ENCODE data around the gene ATP2B3. TPM values are rescaled to one million over a fixed set of nuclear protein-coding genes. Genes with fewer than 3 reads are reported as not detected.

The ATP2B3 gene
- total RNA-seq, 1 experiment from 2014 or later, result 0.35 TPM

DNA sequence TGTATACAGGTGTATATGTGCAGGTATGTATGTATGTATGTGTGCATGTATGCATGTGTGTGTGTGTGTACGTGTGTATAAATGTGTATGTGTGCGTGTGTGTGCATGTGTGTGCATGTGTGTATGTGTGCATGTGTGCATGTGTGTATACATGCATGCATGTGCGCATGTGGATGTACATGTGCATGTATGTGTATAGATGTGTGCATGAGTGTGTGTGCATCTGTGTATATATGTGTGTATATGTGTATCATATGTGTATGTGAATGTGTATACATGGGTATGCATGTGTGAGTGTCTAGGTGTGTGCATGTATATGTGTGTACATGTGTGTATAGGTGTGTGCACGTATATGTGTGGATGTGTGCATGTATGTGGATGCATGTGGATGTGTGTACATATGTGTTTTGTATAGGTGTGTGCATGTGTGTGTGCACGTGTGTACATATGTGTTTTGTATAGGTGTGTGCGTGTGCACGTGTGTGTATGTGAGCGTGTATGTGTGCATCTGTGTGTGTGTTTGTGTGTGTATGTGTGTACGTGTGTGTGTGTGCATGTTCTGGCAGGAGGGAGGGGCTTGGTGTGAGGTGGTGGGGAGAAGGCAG, 16.7 kb upstream of the ATP2B3 start:
- Mint-ChIP-seq H3K4me3 (no peak overlapping the region; a peak in 2 of 5 replicates), H3K4me1 (no peaks in the 10 kb centered on the region), H3K27ac (no peak overlapping the region; a peak in 1 of 7 replicates), H3K27me3 (ENCODE audit: low read depth) (peaks cover 2% of the 10 kb centered on the region), H3K36me3 (ENCODE audit: insufficient read depth in 1 of 3, low read depth in 3 of 3) (peaks cover 6 to 8% (median 8%) of the 10 kb centered on the region in 3 experiments; a peak in 5 of 7 replicates), H3K9me3 (peaks cover 43 to 52% of the 10 kb centered on the region in 2 experiments)
- Histone ChIP-seq H3K4me1 (ENCODE audit: insufficient read depth, low read length) (no peaks in the 10 kb centered on the region), H4K8ac (replicated peaks; ENCODE audit: insufficient read length, low read depth, low read length) (no peak overlapping the region), H2BK12ac (ENCODE audit: insufficient read length, low read depth, low read length) (no peak overlapping the region), H2BK15ac (ENCODE audit: low read depth, low read length) (no peak overlapping the region), H2AK5ac (ENCODE audit: insufficient read length, low read length) (no peak overlapping the region), H3K9me3 (ENCODE audit: control insufficient read depth, low read depth, low read length) (peaks cover 25% of the 10 kb centered on the region), H4K91ac (ENCODE audit: insufficient read length, low read depth, low read length) (no peak overlapping the region), H3K79me1 (ENCODE audit: insufficient read depth, low read depth, low read length, poor library complexity, severe bottlenecking) (no peaks in the 10 kb centered on the region), H3K4ac (ENCODE audit: low read depth, low read length) (no peak overlapping the region), H2AFZ (ENCODE audit: low read length) (no peak overlapping the region), H3K14ac (ENCODE audit: insufficient read depth, low read length) (no peak overlapping the region), H4K5ac (ENCODE audit: insufficient read length, low read depth, low read length) (no peak overlapping the region), H3K79me2 (ENCODE audit: insufficient read depth, low read length) (no peaks in the 10 kb centered on the region), H4K20me1 (ENCODE audit: control insufficient read depth, insufficient read depth, insufficient read length) (no peaks in the 10 kb centered on the region), H2BK5ac (ENCODE audit: insufficient read length, low read length) (no peak overlapping the region), H3K23me2 (ENCODE audit: insufficient read length, low read depth, low read length, poor library complexity, severe bottlenecking) (no peaks in the 10 kb centered on the region), H3K18ac (ENCODE audit: insufficient read length, low read depth, low read length) (no peak overlapping the region), H2BK120ac (ENCODE audit: low read depth, low read length, poor library complexity, severe bottlenecking) (no peak overlapping the region), H3K56ac (ENCODE audit: insufficient read length, low read depth, low read length) (no peak overlapping the region), H3T11ph (ENCODE audit: low read length) (no peak overlapping the region), H3K4me2 (ENCODE audit: insufficient read depth, insufficient read length, low read length) (no peak overlapping the region), H3K27ac (ENCODE audit: insufficient read length, low read depth, low read length) (no peak overlapping the region), H3K23ac (ENCODE audit: insufficient read length, low read depth, low read length) (no peak overlapping the region), H3K27me3 (ENCODE audit: insufficient read depth, low read length) (no peaks in the 10 kb centered on the region), H2BK20ac (ENCODE audit: low read depth, low read length, poor library complexity, severe bottlenecking) (no peak overlapping the region), H3K9ac (ENCODE audit: extremely low read depth, insufficient read length, low read length) (no peak overlapping the region)
- no peak for TF ChIP-seq CTCF (conservative IDR thresholded peaks at IDR 0.05)
- WGBS (ENCODE audit: extremely low coverage, insufficient read length, low lambda C conversion rate), result no CpG with 5 or more reads among the region's 9 CpGs
- DNase-seq, result no peak

Measured in H9 (cell line).